ENCODE measurements around the gene RHOBTB1.

DNA sequence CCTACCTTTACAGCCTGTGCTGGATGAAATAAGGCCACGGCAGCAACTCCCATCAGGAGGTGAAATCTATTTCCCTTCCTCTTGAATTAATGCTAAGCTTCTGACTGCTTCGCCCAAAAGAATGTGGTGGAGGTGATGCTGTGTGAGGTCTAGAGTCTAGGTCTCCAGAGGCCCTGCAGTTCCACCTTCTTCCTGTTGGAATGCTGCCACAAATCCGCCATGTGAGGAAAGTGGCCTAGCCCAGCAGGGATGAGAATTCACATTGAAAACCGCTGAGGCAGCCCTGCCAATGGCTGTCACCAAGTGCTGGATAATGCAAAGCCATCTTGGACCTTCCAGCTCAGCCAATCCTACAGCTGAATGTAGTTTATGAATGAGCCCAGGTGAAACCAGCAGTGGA, 28.0 kb downstream of the RHOBTB1 start:
- TF ChIP-seq TAF1 (IDR thresholded peaks at IDR 0.05; ENCODE audit: borderline replicate concordance, insufficient read depth, low read length) (no peak), POLR2AphosphoS5 (IDR thresholded peaks at IDR 0.05; ENCODE audit: low read depth, low read length) (no peak)
